Endometrial microvascular endothelial cells (primary cell): ENCODE results near the gene PCNX2. TPM values are rescaled to one million over a fixed set of nuclear protein-coding genes. Genes with fewer than 3 reads are reported as not detected.

Source experiments
- in situ Hi-C: cut with HindIII; loops from 2 replicates; pipeline ENCODE4 v1.10.0; 2017; ENCODE audit warnings: low sequenced_read_pairs, low pct_unique_long_range_greater_than_20kb; ENCODE audit errors: inconsistent ontology term
- total RNA-seq: library from RNA; depleted of rRNA; stranded (reverse); fragments of >200 nt; gene quantifications from one replicate; pipeline ENCODE4 v1.2.3, GENCODE V29; 2015; ENCODE audit errors: inconsistent ontology term

PCNX2 gene
- total RNA-seq, 1 donor from 2014 or later = 16.4 TPM

DNA sequence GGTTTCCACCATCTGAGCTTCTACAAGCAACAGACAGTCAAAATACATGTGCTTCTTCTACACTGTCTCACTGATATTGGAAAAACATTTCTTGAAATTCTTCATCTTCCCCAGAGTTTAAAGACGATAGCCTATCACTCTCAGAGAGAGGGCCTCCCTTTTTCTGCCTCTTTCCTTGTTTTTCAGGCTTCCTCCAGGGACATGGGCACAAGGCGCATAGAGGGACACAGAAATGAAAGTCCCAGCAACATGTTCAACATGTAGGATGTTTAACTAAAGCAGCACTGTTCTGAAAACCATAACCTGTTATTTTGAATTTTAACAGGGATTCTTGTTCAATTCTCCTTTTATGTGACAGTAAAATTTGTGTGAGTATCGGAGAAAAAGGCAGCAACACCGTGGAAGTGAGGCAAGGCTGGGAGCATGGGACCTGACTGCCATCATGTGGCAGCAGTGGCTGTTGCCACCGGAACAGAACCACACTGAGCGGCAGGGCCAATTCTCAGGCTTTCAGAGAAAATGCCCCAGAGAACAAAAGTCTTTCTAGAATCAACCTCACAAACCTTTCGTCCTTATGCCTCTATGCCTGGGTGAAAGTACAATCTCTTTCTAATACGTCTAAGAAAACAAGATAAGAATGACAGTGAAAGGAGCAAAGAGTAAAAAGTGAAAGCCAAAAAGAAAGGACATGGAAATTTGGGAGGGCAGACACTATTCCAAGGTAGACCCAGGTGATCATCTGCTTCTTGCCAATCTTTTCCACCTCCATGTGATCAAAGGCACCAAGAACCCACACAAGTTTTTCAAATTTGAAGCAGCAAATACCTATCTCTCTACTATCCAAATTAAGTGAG, 54.5 kb downstream of the PCNX2 start:
- in situ Hi-C loops = no loop called here

DNA sequence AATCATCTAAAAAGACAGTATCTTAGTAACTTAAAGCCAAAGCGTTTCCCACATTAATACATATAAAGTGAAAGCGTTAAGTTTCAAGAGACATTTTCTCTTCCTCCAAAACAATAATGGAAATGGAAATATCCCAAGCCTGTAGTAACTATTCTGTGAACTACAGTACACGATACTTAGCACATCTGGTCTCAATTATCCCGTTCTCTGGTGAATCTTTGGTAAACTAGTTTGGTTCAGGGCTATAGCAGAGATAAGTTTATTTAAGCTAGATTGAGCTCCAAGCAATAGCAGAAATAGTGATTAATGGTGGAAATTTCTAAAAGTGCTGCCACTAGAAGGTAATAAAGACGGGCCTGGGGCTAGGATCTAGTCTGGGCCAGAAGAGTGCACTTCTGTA, 55.2 kb downstream of the PCNX2 start:
- in situ Hi-C loops = no loop called here

DNA sequence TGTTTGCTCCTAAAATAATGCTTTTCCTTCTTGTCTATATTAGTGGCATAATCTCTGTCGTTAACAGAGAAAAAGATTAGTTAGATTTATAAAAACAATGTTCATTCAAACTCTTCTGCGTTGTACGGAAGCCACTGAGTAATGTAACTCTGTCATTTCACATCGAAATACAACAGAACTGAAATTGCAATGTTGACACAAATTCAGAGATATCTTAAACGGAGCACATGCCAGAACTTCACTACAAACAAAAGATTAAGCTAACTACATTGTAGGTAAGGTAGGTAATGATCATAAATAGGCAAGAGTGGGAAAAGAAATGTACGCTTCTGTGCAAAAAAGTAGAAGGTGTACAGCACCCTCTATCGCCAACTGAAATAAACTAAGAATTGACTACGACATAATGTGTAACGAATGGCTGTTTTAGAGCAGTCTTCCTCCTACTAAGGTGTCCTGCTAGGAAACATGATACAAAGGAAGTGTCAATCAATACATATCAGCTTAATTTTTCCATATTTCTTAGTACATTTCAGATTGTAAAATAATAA, 56.6 kb downstream of the PCNX2 start:
- in situ Hi-C loops = no loop called here

DNA sequence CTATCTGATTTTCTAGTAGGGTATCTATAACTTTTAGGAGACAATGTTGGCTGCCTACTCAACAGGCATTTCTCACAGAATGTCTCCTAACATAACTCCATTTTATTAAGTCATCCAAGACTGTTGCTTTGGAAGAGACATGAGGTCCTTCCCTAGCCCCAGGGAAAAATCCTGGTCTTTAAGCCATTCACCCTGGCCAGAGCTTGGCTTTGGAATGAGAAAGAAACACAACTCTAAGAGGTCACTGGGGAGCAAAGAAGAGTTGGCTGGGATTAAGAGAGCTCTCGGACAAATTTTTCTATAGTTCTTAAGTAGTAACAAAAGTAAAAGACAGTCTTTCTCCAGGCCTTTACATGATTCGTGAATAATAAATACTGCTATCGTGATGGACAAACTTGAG, 57.9 kb downstream of the PCNX2 start:
- in situ Hi-C loops = no loop called here

DNA sequence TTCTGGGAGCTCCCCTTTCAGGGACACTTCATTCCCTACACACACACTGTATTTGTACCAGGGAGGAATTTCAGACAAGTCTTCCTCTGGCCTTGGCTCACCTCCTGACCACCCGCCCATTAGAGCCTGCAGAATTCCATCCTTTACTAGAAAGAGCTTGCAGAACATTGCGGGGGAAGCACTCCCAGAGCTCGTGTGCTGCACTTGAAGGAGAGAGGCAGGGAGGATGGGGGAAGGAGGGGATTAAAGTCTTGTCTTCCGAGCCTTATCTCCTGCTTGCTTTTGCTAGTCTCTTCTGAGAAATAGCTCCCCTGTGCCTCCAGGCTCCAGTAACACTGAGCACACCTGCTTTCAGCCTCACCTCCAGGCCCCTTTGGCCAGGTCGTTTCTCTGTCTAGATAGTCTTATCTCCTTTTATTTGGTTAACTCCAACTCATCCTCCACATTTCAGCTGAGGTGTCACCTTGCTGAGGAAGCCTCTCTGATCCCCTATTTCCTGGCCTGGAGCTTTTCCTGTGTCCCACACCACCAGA, 62.0 kb downstream of the PCNX2 start:
- in situ Hi-C loops = no loop called here

DNA sequence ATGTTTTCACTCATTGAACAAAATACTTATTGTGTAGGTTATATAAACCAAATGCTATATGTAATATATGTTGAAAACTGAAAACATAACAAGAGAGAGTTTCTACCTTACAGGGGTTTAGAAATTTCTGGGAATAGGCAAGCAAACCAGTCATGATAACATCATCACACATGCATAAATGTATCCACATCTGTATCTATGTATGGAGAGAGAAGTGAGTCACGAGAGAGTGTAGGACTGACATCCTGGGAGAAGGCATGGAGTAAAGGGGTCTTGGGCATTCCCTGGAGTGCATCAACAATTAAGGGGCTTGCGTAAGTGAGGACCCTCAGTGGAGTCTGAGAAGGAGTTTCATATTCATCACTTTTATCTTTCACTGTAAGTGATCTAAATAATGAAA, 65.5 kb downstream of the PCNX2 start:
- in situ Hi-C loops = no loop called here

DNA sequence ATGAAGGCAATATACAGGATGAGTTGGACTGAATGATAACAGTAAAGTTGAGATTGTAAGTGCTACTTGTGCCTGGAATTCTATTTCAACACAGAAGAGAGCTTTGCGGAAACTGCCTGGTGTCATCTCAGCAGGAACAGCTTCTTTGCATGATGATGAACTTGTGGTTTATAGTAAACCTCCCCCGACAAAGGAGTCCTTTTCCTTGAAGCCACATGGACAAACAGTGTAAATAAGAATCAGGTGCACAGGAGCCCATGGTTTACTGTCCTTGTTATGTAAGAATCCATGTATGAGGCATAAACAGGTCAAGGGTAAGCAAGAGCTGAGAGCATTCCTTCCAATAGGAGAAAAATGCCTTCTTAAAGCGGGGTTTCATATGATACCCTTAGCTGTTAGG, 66.2 kb downstream of the PCNX2 start:
- in situ Hi-C loops = no loop called here

DNA sequence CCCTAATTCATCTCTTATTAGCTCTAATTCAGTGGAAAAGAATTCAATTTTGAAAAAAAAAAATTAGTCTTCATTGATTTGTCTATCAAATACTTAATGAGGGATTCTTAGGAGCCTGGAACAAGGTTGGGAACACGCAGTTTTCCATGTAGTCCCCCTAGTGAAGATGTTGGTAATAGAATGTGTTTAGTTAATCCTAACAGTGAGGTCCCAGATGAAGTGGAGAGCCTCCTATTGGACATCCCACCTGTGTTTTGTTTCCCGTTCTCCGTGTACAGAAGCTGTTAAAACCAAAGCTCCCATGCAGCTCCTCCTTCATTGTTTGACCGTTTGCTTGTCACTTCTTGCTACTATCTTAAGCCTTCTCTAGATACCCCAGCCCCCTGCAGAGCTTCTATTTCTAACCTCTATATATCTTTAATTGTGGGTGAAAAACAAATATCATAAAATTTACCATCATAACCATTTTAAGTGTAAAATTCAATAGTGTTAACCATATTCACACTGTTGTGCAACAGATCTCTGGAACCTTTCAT, 67.5 kb downstream of the PCNX2 start:
- in situ Hi-C loops = no loop called here

DNA sequence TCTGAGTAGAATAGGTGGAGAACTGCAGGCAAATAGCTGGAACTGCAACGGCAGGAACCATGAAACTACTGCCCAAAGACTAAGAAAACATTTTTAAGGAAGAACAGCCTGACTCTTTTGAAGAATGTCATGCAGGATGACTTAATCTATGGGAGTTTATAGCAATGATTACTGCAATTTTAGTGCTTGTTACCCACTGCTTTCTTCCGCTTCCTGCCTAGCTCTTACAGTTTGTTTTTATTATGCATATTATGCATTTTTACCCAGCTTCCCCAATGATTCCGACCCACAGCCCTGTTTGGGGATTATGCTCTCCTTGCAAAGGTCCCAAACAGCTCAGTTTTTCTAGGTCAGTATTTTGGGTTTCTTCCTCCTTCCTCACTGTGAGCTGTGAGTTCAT, 71.2 kb downstream of the PCNX2 start:
- in situ Hi-C loops = no loop called here

DNA sequence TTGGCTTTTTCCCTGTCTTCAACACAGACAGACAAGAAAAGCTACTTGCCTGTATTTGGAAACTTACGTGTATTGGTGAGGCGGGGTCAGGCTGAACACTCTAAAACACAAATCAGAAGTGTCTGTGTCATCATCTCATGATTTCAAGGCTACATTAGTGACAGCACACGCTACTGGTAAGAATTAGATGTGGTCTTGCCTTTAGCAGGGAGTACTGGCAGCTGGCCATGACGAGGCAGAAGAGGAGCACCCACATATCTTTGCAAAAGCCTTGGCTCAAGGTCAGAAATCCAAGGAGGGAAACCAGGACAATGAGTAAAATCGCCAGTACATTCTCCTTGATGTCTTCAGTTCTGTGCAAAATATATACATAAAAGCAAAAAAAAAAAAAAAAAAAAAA, 77.7 kb downstream of the PCNX2 start:
- in situ Hi-C loops = no loop called here

DNA sequence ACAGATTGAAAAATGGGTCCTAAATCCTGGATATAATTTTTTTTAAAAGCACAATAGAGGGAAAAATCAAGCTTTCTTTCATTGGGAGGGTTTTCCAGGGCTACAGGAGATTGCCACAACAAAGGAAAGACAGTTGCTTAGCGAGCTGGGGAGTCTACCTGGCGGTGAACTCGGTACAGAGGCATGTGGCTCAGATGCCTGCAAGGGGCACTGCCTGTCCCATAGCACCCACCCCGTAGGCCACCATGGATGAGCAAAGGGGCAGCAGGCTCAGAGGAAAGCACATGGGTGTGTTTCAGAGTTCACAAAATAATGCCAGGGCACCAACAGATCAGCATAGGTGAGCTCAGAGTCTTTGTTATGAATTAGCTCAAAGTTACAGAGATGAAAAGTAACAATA, 79.5 kb downstream of the PCNX2 start:
- in situ Hi-C loops = no loop called here

DNA sequence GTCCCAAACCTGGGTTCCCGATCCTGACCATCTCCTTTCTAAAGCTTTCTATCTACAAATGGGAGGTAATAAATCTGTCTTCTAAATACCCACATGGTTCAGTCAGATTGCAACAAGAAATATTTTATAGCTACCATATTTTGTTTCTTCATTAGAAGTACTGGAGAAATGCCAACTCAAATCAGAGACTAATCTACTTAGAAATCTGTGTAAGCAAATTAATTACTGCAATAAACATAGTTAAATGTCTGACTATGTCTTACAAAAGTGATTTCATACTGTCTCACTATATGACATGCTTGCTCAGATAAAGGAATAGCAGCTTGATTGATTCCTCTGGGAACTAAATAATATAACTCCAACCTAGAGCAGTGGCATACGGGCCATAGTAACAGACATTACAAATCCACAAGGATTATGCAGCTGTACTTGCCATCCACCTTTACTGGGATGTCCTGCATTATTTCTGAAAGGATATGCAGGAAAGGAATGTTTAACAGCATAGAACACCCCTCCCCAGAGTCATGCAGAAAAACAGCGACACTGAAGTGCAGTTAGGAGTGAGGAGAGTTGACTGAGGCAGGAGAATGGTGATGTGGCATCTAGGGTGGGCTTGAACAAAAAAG, 80.3 kb downstream of the PCNX2 start:
- in situ Hi-C loops = no loop called here

DNA sequence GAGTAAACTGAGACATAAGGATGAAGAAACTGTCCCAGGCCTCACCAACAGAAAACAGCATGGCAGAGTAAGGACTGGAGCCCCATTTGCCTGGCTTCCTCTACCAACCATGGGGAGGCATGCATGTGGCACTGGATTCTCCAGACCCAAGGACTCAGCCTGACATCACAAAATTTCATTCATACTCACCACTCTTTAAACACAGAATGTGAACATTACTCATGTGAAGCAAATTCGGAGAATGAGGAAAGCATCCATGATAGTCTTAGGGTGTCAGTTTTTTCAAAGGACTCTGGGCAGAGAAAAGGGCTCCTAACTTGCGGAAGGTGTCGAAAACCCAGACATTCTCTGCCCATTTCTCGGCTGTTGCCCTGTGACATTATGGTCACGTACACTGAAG, 83.9 kb downstream of the PCNX2 start:
- in situ Hi-C loops = no loop called here

DNA sequence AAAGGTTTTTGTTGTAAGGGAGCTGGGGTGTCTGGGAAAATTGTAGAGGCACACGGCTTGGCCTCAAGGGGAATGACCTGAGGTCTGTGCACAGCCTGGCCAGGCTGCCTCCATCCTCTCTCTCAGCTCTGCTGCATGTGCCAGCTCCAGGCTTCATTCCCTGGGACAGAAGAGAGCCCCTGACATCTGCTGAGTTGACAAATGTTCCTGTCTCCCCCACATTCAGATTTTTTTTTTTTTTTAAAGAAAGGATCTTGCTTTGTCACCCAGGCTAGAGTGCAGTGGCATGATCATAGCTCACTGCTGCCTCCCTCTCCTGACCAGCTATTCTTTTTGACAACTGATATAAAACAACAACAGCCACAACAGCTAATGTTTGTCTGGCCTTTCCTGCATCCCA, 84.4 kb downstream of the PCNX2 start:
- in situ Hi-C loops = no loop called here

DNA sequence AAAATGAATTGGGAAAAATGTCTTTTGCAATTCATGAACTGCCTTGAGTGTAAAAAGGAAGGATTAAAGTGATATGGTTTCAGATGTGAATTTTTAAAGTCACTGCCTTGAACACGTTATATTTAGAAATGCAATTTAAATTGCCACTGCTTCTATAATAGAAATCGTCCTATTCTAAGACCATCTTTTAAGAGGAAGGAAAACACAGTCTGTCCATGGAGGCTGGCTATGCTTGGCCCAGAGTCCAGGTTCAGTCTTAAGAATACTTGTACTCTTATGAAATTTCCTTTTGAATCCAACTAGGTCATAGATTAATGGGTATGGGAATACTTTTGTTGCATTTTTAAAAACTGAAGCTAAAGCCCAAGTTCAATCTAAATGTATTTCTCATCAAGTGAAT, 86.0 kb downstream of the PCNX2 start:
- in situ Hi-C loops = no loop called here

DNA sequence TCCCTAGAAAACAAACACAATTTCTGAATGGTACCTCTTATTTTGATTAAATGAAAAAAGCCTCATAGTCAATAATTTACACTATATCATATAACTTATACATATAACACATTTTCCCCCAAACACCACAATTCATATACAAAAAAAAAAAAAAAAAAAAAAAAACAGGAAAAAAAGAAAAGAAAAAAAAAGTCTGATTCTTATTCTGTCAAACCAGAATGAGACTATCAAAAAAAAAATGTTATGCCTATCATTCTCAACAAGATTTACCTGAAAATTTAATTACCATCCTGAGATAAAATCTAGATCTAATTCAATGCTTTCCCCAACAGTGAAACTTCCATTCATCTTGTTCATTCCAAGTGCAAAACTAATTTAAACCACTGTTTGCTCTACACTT, 86.8 kb downstream of the PCNX2 start:
- in situ Hi-C loops = no loop called here

DNA sequence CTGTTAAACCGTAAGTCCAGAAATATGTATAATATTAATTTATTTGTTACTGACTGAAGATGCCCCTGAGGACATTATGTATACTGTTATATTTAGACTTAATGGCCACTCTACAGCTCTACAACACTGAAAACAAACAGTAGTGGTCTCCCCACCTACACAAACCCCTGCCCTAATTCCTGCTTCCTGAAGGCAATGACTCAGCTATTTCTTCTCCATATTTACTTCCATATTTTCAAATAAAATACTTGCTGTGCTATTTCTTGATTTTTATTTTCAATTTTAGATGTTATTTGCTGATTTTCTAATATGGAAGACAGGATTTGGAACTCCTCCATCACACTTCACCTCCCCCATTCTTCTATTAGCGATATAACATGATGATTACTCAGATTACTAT, 97.6 kb downstream of the PCNX2 start:
- in situ Hi-C loops = no loop called here

DNA sequence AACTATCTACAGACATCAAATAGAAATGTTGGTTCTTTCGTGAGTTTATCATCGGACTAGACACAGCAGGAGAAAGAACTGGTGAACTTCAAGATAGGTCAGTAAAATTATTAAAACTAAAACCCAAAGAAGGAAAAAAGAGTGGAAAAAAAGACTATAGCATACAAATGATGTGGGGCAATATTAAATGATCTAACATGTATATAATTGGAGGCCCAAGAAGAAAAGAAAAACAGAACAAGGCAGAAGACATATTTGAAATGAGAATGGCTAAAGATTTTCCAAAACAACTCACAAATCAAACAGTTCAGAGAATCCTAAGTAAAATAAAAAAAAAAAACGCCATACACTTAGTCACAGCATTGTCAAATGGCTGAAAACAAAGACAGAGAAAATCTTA, 101.8 kb downstream of the PCNX2 start:
- in situ Hi-C loops = no loop called here

DNA sequence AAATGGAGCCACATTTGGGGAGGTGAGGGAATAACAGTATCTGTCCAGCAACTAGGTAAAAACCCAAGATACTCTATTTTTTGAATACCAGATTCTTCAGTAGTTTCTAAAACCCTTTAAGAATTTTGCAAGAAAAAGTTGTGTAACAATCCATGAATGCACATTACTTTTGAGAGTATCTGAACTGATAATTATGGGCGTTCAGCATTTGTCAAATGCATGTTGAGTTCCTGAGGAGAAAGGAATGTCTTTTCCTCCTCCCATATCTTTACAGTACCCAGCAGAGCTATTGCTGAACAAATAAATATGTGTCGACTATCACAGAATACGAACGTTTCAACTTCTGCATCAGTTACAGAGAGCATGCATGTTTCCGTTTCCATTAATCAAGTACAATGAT, 104.5 kb downstream of the PCNX2 start:
- in situ Hi-C loops = no loop called here

DNA sequence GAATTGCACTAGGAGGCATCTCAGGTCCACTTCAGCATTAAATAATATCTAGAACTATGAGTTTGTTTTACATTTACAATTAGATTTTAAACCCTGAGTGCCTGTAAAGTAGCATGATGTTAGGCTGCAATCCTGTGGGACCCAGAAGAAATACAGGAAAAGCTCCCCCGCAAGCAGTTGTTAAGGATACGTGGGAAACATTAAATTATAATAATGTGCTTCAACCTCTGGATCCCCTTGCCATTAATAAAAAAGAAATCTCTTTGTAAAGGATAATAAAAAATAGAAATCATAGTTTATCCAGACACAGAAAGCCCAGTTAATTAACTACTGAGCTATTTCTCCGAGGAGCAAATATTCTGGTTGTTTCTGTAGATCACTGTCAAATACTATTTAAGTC, 106.0 kb downstream of the PCNX2 start:
- in situ Hi-C loops = no loop called here
